ENCODE results near the gene PROM2.
"Not testable (repeated sequence)": the region's sequence is repeated elsewhere in the genome, so short reads cannot be mapped to it uniquely, and the experiment has no call there.

DNA sequence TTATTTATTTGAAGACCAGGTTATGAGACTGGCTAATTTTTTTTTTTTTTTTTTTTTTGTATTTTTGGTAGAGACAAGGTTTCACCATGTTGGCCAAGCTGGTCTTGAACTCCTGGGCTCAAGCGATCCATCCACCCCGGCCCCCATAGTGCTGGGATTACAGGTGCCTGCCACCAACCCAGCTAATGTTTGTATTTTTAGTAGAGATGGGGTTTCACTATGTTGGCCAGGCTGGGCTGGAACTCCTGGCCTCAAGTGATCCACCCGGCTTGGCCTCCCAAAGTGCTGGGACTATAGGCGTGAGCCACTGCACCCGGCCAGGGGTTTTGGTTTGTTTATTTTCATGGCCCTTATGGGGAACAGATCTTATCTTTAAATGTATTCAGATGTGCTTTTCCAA is 4.5 kb upstream of the PROM2 start:
- TF ChIP-seq, protein P1, sequence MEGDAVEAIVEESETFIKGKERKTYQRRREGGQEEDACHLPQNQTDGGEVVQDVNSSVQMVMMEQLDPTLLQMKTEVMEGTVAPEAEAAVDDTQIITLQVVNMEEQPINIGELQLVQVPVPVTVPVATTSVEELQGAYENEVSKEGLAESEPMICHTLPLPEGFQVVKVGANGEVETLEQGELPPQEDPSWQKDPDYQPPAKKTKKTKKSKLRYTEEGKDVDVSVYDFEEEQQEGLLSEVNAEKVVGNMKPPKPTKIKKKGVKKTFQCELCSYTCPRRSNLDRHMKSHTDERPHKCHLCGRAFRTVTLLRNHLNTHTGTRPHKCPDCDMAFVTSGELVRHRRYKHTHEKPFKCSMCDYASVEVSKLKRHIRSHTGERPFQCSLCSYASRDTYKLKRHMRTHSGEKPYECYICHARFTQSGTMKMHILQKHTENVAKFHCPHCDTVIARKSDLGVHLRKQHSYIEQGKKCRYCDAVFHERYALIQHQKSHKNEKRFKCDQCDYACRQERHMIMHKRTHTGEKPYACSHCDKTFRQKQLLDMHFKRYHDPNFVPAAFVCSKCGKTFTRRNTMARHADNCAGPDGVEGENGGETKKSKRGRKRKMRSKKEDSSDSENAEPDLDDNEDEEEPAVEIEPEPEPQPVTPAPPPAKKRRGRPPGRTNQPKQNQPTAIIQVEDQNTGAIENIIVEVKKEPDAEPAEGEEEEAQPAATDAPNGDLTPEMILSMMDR (IDR thresholded peaks at IDR 0.05): not testable (repeated sequence)
- not testable (repeated sequence) for TF ChIP-seq POLR2AphosphoS5, POLR2A, EP300 (IDR thresholded peaks at IDR 0.05)
